Coronary artery (tissue), 2 donors: ENCODE results near the gene PRKCE.

Experiments
- DNase-seq: peaks from one replicate; pipeline ENCODE4 v3.0.0-alpha.2; 2017; ENCODE audit warnings: low spot score
- H3K27ac ChIP-seq, 2 donors: fragments of 200-600 bp; sonication (generic); one replicate each; pipeline ENCODE4 v1.5.1; 2016 to 2019
- H3K4me3 ChIP-seq: fragments of 200-600 bp; sonication (generic); 2 replicates; pipeline ENCODE4 v1.5.1; 2016; ENCODE audit warnings: mild to moderate bottlenecking, moderate library complexity
- CTCF ChIP-seq: fragments of 200-600 bp; sonication (generic); IDR thresholded peaks from one replicate; pipeline ENCODE4 v1.5.1; 2019; ENCODE audit warnings: antibody characterized with exemption

PRKCE gene

DNA sequence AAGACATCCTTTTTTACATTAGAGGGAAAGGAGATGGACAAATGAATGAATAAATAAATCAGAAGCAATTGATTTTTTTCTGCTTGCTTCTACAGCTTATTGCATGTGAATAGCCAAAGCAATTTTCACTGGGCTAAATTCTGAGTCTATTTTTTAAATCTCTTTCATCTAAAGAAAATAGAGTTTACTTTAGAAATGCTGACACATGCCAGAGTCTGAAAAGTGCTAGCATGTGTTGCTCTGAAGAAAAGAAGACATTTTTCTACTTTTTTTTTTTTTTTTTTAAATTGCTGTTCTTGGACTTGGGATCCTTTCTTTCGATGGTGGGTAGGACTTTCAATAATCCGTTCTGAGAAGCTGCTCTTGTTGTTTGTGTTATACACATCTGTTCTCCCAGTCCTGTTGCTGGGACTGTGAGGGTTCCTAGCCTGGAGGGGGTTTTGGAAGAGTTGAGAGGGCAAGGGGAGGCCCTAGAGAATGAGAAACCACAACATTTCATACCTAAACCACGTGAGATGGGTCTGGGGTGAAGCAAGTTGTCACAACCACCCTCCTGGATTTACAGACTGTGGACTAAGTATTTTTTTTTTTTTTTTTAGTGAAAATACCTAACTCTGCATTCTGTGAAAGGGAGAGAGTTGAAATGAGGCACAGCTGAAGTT lies 193.5 kb downstream of the PRKCE start:
- Histone ChIP-seq H3K27ac (no peak overlapping the region), H3K4me3 (no peak overlapping the region)
- DNase-seq = no peak
- TF ChIP-seq CTCF = no peak

DNA sequence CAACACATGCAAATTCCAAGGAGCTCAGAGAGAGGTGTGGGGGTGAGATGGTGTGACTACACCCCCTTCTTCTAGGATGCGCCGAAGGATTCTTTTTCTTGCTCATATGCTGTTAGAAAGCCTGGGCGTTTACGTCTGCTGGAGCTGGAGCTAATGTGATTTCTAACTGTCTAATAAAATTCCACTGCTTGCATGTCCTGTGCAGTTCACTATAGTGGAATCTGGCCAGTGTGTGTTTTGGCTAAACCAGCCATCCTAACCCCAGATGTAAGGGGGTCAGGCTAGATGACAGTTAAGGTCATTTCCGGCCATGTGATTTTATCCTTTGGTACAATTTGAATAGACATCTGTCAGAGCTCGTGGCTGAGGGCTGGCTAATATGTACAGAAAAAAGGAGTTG lies 194.1 kb downstream of the PRKCE start:
- no peak overlapping the region for H3K4me3 ChIP-seq
- no peak for DNase-seq
- no peak overlapping the region for H3K27ac ChIP-seq
- no peak for TF ChIP-seq CTCF

GRCh38 chr2:45849491-45850283 lies 198.2 kb downstream of the PRKCE start:
- TF ChIP-seq CTCF = no peak
- Histone ChIP-seq H3K4me3 (no peak overlapping the region), H3K27ac (no peak overlapping the region)
- DNase-seq = no peak

GRCh38 chr2:45850558-45850957 lies 199.1 kb downstream of the PRKCE start:
- no peak overlapping the region for H3K27ac ChIP-seq
- H3K4me3 ChIP-seq = no peak overlapping the region
- no peak for DNase-seq
- TF ChIP-seq CTCF = no peak

DNA sequence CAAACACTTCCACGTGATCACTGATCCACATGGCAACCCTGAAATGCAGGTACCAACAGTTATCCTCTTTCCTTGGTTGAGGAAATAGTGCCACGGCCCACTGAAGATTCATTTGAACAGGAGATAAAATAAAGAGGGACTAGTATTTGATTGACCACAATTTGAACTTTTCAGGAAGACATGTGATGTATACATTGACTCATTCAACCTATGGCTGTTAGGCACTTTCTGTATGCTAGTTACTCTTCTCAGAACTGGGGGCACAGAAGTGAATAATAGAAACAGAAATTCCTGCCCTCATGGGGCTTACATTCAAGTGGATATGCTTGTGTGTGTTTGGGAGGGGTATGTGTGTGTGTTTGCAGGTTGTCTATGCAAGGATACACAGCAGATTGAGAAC lies 199.6 kb downstream of the PRKCE start:
- no peak overlapping the region for H3K27ac ChIP-seq
- TF ChIP-seq CTCF = no peak
- H3K4me3 ChIP-seq = no peak overlapping the region
- no peak for DNase-seq

GRCh38 chr2:45851576-45852304 lies 200.3 kb downstream of the PRKCE start:
- no peak overlapping the region for H3K27ac ChIP-seq
- TF ChIP-seq CTCF = no peak
- H3K4me3 ChIP-seq = no peak overlapping the region
- DNase-seq = no peak
